ENCODE results near the gene PITPNM2.

Gene PITPNM2

GRCh38 chr12:123143736-123144461 lies 7.0 kb downstream of the PITPNM2 start:
- DNase-seq, result no peak

DNA sequence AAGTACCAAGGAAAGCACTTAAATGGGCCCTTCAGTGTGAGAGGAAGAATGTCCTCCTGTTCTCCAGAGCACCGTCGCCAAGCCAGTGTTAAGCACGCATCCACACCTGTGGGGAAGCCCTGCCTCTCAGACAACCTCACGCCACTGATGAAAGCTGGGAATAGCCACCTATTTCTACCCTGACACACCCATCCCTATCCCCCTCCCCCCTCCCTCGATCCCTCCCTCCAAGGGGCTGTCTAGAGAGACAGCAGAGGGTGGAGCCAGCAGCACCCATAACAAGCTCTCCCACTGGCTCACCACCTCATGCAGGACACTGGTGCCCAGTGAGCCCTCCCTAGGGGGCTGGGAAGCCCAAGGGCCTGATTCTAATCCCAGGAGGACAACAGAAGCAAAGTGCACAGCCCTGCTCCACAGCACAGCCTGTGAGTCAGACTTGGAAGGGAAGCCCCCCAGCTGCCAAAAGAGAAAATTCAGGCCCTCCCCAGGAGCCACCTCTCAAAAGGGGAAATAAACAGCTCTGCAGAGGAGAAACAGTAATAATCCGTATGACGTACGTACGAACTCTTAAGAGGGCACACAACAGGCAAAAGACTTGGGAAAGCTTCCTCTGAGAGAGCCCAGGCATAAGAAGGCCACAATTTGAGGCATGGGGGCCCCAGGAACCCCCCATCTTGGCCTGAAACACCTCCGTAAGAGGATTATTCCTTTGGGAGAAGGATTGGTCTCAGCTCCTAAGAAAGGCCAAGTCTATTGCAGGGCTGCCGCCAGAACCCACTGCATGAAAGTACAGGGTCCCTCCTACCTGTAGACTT lies 7.8 kb downstream of the PITPNM2 start:
- no peak for DNase-seq

GRCh38 chr12:123142518-123142840 lies 8.4 kb downstream of the PITPNM2 start:
- DNase-seq, result no peak

GRCh38 chr12:123141615-123142517 lies 9.0 kb downstream of the PITPNM2 start:
- no peak for DNase-seq

- DNase-seq, result no peak
Observed at GRCh38 chr12:123140676-123141614, 9.9 kb downstream of the PITPNM2 start.

GRCh38 chr12:123139926-123140675 lies 10.8 kb downstream of the PITPNM2 start:
- no peak for DNase-seq

DNA sequence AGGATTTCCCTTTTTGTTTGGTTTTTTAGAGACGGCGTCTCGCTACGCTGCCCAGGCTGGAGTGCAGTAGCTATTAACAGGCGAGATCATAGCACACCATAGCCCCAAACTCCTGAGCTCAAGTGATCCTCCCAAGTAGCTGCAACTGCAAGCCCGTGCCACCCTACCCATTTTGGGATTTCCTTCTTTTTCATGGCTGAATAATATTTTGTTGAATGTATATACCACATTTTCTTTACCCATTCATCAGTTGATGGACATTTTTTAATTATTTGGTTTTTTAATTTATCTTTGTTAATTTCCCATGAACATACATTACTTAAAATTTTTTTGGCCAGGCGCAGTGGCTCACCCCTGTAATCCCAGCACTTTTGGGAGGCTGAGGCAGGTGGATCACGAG lies 15.2 kb downstream of the PITPNM2 start:
- no peak for DNase-seq

DNA sequence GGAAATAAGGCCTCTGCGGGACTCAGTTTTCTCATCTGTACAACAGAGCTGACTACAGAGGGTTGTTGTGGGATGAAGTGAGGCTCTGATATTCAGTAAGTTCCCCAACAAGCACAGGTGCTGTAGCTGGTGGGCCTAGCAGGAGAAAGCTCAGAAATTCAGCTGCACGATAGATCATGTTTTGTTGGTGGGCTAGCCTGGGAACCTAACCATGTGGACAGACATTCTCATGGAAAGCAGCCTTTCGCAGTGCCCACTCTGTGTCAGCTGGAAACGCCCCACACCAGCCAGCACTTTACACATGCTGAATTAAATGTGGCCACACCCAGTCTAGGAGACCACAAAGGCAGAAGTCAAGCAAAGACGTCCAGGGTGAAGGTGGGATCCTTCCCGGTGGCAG lies 16.1 kb downstream of the PITPNM2 start:
- DNase-seq, result no peak

GRCh38 chr12:123134271-123134671 lies 16.6 kb downstream of the PITPNM2 start:
- DNase-seq, result no peak

DNA sequence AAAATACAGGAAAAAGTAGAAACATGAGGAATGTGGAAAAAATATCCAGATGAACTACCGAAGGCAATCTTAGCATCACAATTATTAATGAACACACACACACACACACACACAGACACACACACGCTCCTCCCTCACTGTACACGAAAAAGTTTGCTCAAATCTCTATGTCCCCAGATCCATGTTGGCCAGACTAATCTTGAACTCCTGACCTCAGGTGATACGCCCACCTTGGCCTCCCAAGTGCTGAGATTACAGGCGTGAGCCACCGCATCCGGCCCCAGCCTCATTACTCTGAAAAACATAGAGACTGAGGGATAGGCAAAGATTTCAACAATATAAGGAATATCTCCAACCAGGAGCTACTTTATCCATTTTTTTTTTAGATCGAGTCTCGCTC lies 17.2 kb downstream of the PITPNM2 start:
- DNase-seq, result no peak

DNA sequence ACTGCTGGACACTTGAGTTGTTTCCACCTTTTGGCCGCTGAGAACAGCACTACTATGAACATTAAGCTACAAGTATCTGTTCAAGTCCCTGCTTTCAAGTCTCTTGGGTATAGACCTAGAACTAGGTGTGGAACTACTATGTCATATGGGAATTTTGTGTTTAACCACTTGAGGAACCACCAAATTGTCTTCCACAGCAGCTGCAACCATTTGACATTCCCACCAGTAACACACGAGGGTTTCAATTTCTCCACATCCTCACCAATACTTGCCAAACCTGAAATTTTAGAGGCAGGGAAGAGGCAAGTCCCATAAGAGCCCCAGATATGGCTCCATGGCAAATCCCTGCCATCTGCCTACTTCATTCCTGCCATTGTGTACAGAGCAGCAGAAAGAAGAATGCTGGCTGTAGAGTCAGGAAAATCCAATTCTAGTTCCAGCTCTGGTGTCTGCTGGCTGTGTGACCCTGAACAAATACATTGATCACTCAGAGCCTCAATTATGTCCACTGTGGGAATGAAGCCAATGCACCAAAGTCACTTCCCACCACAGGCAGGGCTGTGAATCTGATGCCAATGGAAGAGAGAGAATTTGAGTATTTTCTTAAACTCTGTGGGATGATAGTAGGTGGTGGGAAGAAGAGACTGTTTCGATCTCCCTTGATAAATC lies 17.8 kb downstream of the PITPNM2 start:
- no peak for DNase-seq

- peak; percentile 15 for DNase-seq
Observed at GRCh38 chr12:123131879-123132402, 18.9 kb downstream of the PITPNM2 start.

GRCh38 chr12:123131291-123131832 lies 19.5 kb downstream of the PITPNM2 start:
- DNase-seq, result no peak

DNA sequence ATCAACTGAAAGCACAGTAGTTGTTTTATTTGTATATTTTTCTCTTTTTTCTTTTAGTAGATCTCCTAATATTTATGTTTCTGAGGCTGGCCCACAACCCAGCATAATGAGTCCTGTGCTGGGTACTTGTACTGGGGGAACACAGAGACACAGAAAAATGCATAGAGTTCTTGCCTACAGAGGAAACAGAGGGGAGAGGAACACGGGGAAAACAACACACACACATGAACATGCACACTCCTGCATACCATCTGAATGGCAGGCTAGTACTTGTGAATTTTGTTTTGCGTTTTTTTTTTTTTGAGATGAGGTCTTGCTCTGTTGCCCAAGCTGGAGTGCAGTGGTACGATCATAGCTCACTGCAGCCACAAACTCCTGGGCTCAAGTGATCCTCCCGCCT lies 21.3 kb downstream of the PITPNM2 start:
- DNase-seq, result no peak

DNA sequence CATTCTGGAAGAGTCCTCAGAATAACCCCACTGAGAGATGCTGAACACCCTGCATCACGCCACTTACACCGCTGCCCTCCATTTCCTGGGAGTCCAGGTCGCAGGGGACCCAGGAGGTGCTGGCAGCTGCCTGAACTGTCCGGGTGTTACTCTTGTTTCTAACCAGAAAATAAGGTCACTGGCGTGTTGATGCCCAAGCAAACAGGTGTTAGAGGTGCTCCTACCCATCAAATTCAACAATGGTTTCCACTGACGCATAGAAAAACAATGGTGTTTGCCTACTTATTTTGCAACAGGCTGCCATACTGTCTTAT lies 23.8 kb downstream of the PITPNM2 start:
- no peak for DNase-seq

DNA sequence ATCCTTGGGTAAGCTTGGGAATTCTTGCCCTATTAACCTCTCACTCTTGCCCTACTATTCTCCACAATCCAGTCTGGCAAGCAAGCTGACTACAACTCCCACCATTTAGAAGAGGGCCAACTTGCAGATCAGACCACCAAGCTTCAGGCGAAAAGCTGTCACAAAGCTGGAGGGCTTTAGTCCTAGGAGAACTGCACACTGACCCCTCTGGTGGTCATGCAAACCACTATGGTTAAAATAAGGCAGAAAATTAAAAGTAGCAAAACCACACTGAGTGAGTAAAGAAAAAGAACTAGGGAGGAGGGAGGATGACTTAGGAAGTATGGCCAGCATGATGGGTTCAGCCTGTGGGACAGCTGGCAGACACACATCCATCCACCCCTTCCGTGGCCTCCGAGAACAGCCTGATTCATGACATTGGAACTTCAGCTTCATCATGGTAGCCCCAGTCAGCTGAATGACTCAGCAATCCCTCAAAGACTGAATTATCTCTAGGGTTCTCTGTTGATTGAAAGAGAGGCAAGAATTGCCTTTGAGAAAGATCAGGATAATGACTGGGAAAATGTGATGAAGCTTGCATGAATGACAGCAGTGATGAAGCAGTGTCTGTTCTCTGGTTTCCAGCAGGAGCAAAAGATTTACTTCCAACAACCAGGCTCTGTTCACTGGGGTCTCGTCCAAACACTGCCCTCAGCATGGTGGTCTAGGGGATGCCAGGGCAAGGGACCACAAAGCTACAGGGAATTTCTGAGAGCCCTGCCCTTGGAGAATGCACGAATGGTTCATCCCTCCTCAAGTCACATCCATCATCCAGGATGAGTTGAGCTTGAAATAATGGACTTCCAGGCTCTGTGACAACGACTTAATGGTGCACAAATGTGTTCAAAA lies 24.4 kb downstream of the PITPNM2 start:
- DNase-seq, result no peak

GRCh38 chr12:123122626-123123025 lies 28.3 kb downstream of the PITPNM2 start:
- DNase-seq, result no peak

GRCh38 chr12:123121670-123122069 lies 29.2 kb downstream of the PITPNM2 start:
- DNase-seq, result no peak

- DNase-seq, result no peak
Observed at GRCh38 chr12:123120452-123121166, 30.3 kb downstream of the PITPNM2 start.

Data from stimulated activated CD4-positive, alpha-beta T cell treated with anti-CD3 and anti-CD28 coated beads, Interleukin-4, amount 100 ng/mL, for 1 hour (primary cell).